Heart right ventricle (tissue), 16 donors: ENCODE measurements around the gene XG. TPM values are rescaled to one million over a fixed set of nuclear protein-coding genes. Genes with fewer than 3 reads are reported as not detected.

ENCODE experiments used
- ATAC-seq, 8 donors: fragments of 200-7000 bp; cut with Tn5 transposase; one replicate each; pipeline ENCODE4 v1.9.1; 2020; ENCODE audit warnings: mild to moderate bottlenecking in 8 of 8, moderate library complexity in 8 of 8, moderate number of reproducible peaks in 1 of 8
- DNase-seq, 2 donors: peaks; one replicate each; pipeline ENCODE4 v3.0.0-alpha.2; 2020
- H3K27ac ChIP-seq, 10 donors: fragments of 200-600 bp; sonication (generic) in 2 of 10; one replicate each; pipeline versions ENCODE4 v1.5.0 to v1.8.0; 2020 to 2022; ENCODE audit warnings: mild to moderate bottlenecking in 3 of 10
- H3K27me3 ChIP-seq, 7 donors: fragments of 200-600 bp; one replicate each; pipeline ENCODE4 v1.8.0; 2021 to 2022; ENCODE audit warnings: mild to moderate bottlenecking in 2 of 7
- H3K36me3 ChIP-seq, 9 donors: fragments of 200-600 bp; sonication (generic) in 1 of 9; one replicate each; pipeline versions ENCODE4 v1.5.0 to v1.8.0; 2020 to 2022; ENCODE audit warnings: mild to moderate bottlenecking in 2 of 9
- H3K4me1 ChIP-seq, 9 donors: fragments of 200-600 bp; sonication (generic) in 1 of 9; one replicate each; pipeline versions ENCODE4 v1.5.0 to v1.8.0; 2020 to 2022; ENCODE audit warnings: mild to moderate bottlenecking in 4 of 9
- H3K4me3 ChIP-seq, 10 donors: fragments of 200-600 bp; sonication (generic) in 2 of 10; one replicate each; pipeline versions ENCODE4 v1.5.0 to v1.8.0; 2020 to 2022; ENCODE audit warnings: mild to moderate bottlenecking in 7 of 10, moderate library complexity in 2 of 10
- H3K9me3 ChIP-seq, 11 donors: fragments of 200-600 bp in 10 of 11; sonication (generic) in 2 of 11; one replicate each; pipeline versions ENCODE4 v1.5.0 to v1.8.0; 2013 to 2022; ENCODE audit warnings: mild to moderate bottlenecking in 2 of 11, control low read depth in 1 of 11, moderate library complexity in 1 of 11
- WGBS, 2 donors: extraction: QIAGEN DNeasy Blood & Tissue Kit; methylation state at CpG; one replicate each; pipeline ENCODE4 v1.1.7; 2013; ENCODE audit warnings: inconsistent platforms in 1 of 2; 5-methylcytosine and 5-hydroxymethylcytosine counted together
- intact Hi-C, 10 donors: fragments of 100-400 bp; cut with DNase I; formaldehyde crosslinking; loops; one replicate each; pipeline versions ENCODE4 v1.11.1 to v1.14.2; 2022
- polyA plus RNA-seq, 2 donors: library from polyadenylated mRNA; stranded (reverse); fragments of 200-250 nt; gene quantifications; one replicate each; pipeline ENCODE4 v1.2.3, GENCODE V29; 2013
- total RNA-seq, 10 donors: library from RNA; stranded (reverse); fragmentation: NEBNext Ultra II Directional in 3 of 10; extraction: Animal tissue kit (Norgen Biotek cat#: 25700) in 3 of 10; gene quantifications; one replicate each; pipeline versions ENCODE4 v1.2.1 to v1.2.4, GENCODE V29; 2021 to 2023
- TF ChIP-seq, protein P1 (sequence below), 9 donors: fragments of 200-600 bp; sonication (generic) in 2 of 9; IDR thresholded peaks; one replicate each; pipeline versions ENCODE4 v1.5.0 to v1.8.0; 2021 to 2022; ENCODE audit warnings: antibody characterized with exemption in 9 of 9, mild to moderate bottlenecking in 5 of 9, moderate library complexity in 1 of 9
- donor health status: Arrhythmogenic right ventricular cardiomyopathy.
- donor health status: ischemic (EF 13 %, LVEDD 7.1; RV severe dilation, severe dysfunction).
- donor health status: healthy with polysubstance abuse.
- donor health status: DM: no; HTN: yes; CAD: no.
- donor health status: DM: no; HTN: no; CAD: no.
- donor health status: ischemic (EF 25% LVEDD 6.9; RV normal size, moderate dysfunction).
- donor health status: ischemic (EF 25% LVEDD 5.7; RV mildly dilated, moderate dysfunction).
- donor health status: healthy.
- donor health status: DM: yes; HTN: yes; CAD: no.
- donor health status: Ischemic cardiomyopathy.
- donor health status: ischemic (EF 35%, LVEDD 5.7; RV mildly dilated, moderate dysfunction).
- donor health status: nonischemic (EF 11% LVEDD 7.7; RV severe dilation, severe dysfunction).
- donor health status: DM: yes; HTN: yes; CAD: no.
- donor health status: PGD.
- donor health status: ischemic (EF 29% LVEDD 5.4; RV normal size, mild dysfunction).
- donor health status: nonischemic (EF 23%, LVEDD 6.1; RV moderate dilation, normal function).

The XG gene
- total and polyA plus RNA-seq, 12 donors: 0.16 to 1.5 (median 0.29) TPM; not detected in 2

- intact Hi-C loops: loop anchor here in 2 of 10 donors (10.0 kb wide), 1 partner anchor 1184 kb away; no protein-coding TSS in a partner anchor
- peaks cover 0 to 55% (median 5%) of the 10 kb centered on the region in 7 donors for H3K27me3 ChIP-seq
- no peaks in the 10 kb centered on the region for H3K4me1 ChIP-seq
- no peaks in the 10 kb centered on the region for H3K36me3 ChIP-seq
- WGBS, 2 donors: 0 to 2% methylated on average over 12 to 38 of the region's 44 CpGs
- ATAC-seq (peak in 3 of 8 donors; percentile 26 to 62 (median 41)), DNase-seq (no peak)
- peak overlapping the region in 9 of 10 donors; percentile 17 to 38 (median 28) for H3K4me3 ChIP-seq
- no peaks in the 10 kb centered on the region for H3K9me3 ChIP-seq
- no peak overlapping the region for H3K27ac ChIP-seq
- TF ChIP-seq, protein P1, sequence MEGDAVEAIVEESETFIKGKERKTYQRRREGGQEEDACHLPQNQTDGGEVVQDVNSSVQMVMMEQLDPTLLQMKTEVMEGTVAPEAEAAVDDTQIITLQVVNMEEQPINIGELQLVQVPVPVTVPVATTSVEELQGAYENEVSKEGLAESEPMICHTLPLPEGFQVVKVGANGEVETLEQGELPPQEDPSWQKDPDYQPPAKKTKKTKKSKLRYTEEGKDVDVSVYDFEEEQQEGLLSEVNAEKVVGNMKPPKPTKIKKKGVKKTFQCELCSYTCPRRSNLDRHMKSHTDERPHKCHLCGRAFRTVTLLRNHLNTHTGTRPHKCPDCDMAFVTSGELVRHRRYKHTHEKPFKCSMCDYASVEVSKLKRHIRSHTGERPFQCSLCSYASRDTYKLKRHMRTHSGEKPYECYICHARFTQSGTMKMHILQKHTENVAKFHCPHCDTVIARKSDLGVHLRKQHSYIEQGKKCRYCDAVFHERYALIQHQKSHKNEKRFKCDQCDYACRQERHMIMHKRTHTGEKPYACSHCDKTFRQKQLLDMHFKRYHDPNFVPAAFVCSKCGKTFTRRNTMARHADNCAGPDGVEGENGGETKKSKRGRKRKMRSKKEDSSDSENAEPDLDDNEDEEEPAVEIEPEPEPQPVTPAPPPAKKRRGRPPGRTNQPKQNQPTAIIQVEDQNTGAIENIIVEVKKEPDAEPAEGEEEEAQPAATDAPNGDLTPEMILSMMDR (IDR thresholded peaks at IDR 0.05): no peak
Measured at GRCh38 chrX:2828959-2829411, 77.1 kb downstream of the XG start.

GRCh38 chrX:2829469-2830246 is 77.8 kb downstream of the XG start:
- H3K4me3 ChIP-seq: peak overlapping the region in 3 of 10 donors; percentile 25 to 38 (median 31)
- TF ChIP-seq, protein P1 (IDR thresholded peaks at IDR 0.05): no peak
- DNase-seq: no peak
- no peaks in the 10 kb centered on the region for H3K4me1 ChIP-seq
- H3K9me3 ChIP-seq: no peaks in the 10 kb centered on the region
- peaks cover 0 to 55% (median 5%) of the 10 kb centered on the region in 7 donors for H3K27me3 ChIP-seq
- no peaks in the 10 kb centered on the region for H3K36me3 ChIP-seq
- H3K27ac ChIP-seq: no peak overlapping the region
- peak in 2 of 8 donors; percentile 7 to 40 for ATAC-seq
- intact Hi-C loops: loop anchor here in 2 of 10 donors (10.0 kb wide), 1 partner anchor 1185 kb away; no protein-coding TSS in a partner anchor
- WGBS, 2 donors: 13 to 18% methylated on average over 31 to 57 of the region's 62 CpGs

- DNase-seq (no peak), ATAC-seq (no peak)
- WGBS, 2 donors: 90 to 91% methylated on average over 14 of the region's 14 CpGs
- TF ChIP-seq, protein P1 (IDR thresholded peaks at IDR 0.05): no peak
- H3K27ac ChIP-seq: no peak overlapping the region
- no peaks in the 10 kb centered on the region for H3K9me3 ChIP-seq
- no peaks in the 10 kb centered on the region for H3K36me3 ChIP-seq
- no peak overlapping the region for H3K4me3 ChIP-seq
- H3K4me1 ChIP-seq: no peaks in the 10 kb centered on the region
- intact Hi-C loops: no loop called here
- H3K27me3 ChIP-seq: peaks cover 0 to 51% (median 5%) of the 10 kb centered on the region in 7 donors
Measured at GRCh38 chrX:2831471-2832228, 79.8 kb downstream of the XG start.

DNA sequence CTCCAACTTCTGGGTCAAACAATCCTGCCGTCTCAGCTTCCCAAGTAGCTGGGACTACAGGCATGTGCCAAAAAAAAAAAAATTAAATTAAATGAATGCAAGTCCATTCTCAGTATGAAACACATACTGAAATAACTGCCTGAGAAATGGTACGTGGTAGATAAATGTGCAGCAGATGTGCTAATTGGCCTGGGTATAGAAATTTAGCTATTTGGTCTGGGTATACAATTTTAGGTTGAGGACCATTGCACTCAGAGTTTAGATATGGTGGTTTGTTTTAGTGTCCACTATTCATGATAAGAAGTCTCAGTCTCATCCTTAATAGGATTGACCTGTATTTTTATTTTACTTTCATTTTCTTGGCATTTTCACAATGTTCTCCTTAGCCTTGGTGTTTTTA is 86.1 kb downstream of the XG start:
- 89 to 100% methylated on average over 2 of the region's 2 CpGs for WGBS, 2 donors
- H3K27me3 ChIP-seq: no peaks in the 10 kb centered on the region
- H3K36me3 ChIP-seq: no peaks in the 10 kb centered on the region
- H3K9me3 ChIP-seq: peaks cover 0 to 21% (median 0%) of the 10 kb centered on the region in 11 donors
- ATAC-seq (no peak), DNase-seq (no peak)
- no peak overlapping the region for H3K4me3 ChIP-seq
- H3K4me1 ChIP-seq: no peaks in the 10 kb centered on the region
- intact Hi-C loops: no loop called here
- H3K27ac ChIP-seq: no peak overlapping the region
- TF ChIP-seq, protein P1 (IDR thresholded peaks at IDR 0.05): no peak
